GM12878 (cell line): ENCODE data around the gene CA10.

Experiments
- POLR2A ChIP-seq: IDR thresholded peaks from 2 replicates; pipeline ENCODE4 v1.6.1; 2011; ENCODE audit warnings: low read depth, mild to moderate bottlenecking, low read length
- RCOR1 ChIP-seq: conservative IDR thresholded peaks from 2 replicates; pipeline ENCODE4 v1.6.1; 2012; ENCODE audit warnings: low read depth, low read length, improper control_type of control experiment
- TAF1 ChIP-seq: IDR thresholded peaks from 2 replicates; pipeline ENCODE4 v1.6.1; 2011; ENCODE audit warnings: mild to moderate bottlenecking, low read depth, low read length, borderline replicate concordance
- TF ChIP-seq, protein P1 (sequence below), 3 experiments: IDR thresholded peaks in 2 of 3; conservative IDR thresholded peaks in 1 of 3; 2 replicates each; pipeline ENCODE4 v1.5.1; 2011; ENCODE audit warnings: low read depth in 3 of 3, low read length in 3 of 3, mild to moderate bottlenecking in 3 of 3, control low read depth in 2 of 3, moderate library complexity in 2 of 3, inconsistent platforms in 1 of 3, mixed read lengths in 1 of 3; ENCODE audit not compliant: control insufficient read depth in 2 of 3, insufficient read depth in 1 of 3; ENCODE audit errors: extremely low read depth in 1 of 3
- TF ChIP-seq, protein P2 (sequence below): fragments of 450-650 bp; formaldehyde crosslinking; IDR thresholded peaks from 2 replicates; pipeline ENCODE4 v1.4.0; 2020; ENCODE audit warnings: mild to moderate bottlenecking, moderate library complexity
- TF ChIP-seq, protein P3 (sequence below): IDR thresholded peaks from 2 replicates; pipeline ENCODE4 v1.6.1; 2011; ENCODE audit warnings: mild to moderate bottlenecking, low read depth, low read length, moderate library complexity; ENCODE audit not compliant: insufficient replicate concordance

DNA sequence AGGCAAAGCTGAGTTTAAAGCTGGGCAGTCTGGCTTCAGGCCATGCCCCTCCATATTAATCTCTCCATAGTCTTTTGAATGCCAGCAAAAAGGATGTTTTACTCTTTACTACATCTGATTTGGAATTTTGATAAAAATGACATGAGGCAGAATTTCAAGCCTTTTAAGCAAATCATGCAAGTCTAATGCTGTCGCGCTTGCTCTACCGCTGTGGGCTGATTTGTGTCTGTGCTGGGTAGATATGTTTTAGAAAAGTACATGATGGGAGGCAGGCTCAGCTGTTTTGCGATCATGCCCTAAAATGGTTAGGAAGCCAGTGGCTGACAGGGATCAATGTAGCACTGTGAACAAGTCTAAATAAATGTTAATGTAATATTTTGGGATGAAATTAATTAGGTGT, 311.9 kb downstream of the CA10 start:
- TF ChIP-seq, protein P1, sequence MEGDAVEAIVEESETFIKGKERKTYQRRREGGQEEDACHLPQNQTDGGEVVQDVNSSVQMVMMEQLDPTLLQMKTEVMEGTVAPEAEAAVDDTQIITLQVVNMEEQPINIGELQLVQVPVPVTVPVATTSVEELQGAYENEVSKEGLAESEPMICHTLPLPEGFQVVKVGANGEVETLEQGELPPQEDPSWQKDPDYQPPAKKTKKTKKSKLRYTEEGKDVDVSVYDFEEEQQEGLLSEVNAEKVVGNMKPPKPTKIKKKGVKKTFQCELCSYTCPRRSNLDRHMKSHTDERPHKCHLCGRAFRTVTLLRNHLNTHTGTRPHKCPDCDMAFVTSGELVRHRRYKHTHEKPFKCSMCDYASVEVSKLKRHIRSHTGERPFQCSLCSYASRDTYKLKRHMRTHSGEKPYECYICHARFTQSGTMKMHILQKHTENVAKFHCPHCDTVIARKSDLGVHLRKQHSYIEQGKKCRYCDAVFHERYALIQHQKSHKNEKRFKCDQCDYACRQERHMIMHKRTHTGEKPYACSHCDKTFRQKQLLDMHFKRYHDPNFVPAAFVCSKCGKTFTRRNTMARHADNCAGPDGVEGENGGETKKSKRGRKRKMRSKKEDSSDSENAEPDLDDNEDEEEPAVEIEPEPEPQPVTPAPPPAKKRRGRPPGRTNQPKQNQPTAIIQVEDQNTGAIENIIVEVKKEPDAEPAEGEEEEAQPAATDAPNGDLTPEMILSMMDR (IDR thresholded peaks at IDR 0.05 in 2 of 3, conservative IDR thresholded peaks at IDR 0.05 in 1 of 3; ENCODE audit: control insufficient read depth in 2 of 3, extremely low read depth in 1 of 3, insufficient read depth in 1 of 3, low read depth in 3 of 3, low read length in 3 of 3), result no peak
- TF ChIP-seq, protein P2, sequence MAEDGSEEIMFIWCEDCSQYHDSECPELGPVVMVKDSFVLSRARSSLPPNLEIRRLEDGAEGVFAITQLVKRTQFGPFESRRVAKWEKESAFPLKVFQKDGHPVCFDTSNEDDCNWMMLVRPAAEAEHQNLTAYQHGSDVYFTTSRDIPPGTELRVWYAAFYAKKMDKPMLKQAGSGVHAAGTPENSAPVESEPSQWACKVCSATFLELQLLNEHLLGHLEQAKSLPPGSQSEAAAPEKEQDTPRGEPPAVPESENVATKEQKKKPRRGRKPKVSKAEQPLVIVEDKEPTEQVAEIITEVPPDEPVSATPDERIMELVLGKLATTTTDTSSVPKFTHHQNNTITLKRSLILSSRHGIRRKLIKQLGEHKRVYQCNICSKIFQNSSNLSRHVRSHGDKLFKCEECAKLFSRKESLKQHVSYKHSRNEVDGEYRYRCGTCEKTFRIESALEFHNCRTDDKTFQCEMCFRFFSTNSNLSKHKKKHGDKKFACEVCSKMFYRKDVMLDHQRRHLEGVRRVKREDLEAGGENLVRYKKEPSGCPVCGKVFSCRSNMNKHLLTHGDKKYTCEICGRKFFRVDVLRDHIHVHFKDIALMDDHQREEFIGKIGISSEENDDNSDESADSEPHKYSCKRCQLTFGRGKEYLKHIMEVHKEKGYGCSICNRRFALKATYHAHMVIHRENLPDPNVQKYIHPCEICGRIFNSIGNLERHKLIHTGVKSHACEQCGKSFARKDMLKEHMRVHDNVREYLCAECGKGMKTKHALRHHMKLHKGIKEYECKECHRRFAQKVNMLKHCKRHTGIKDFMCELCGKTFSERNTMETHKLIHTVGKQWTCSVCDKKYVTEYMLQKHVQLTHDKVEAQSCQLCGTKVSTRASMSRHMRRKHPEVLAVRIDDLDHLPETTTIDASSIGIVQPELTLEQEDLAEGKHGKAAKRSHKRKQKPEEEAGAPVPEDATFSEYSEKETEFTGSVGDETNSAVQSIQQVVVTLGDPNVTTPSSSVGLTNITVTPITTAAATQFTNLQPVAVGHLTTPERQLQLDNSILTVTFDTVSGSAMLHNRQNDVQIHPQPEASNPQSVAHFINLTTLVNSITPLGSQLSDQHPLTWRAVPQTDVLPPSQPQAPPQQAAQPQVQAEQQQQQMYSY (CRISPR knock-in tag), result no peak
- TF ChIP-seq RCOR1 (no peak), POLR2A (no peak), TAF1 (no peak)
- TF ChIP-seq, protein P3, sequence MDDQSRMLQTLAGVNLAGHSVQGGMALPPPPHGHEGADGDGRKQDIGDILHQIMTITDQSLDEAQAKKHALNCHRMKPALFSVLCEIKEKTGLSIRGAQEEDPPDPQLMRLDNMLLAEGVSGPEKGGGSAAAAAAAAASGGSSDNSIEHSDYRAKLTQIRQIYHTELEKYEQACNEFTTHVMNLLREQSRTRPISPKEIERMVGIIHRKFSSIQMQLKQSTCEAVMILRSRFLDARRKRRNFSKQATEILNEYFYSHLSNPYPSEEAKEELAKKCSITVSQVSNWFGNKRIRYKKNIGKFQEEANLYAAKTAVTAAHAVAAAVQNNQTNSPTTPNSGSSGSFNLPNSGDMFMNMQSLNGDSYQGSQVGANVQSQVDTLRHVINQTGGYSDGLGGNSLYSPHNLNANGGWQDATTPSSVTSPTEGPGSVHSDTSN, result no peak
